ENCODE measurements around the gene COL16A1.

Gene COL16A1
- 0 to 0.36 (median 0.19) reads per million in 4 experiments for total RNA-seq

GRCh38 chr1:31703431-31704270 lies at the start of gene COL16A1:
TSS of gene COL16A1 (minus strand) at chr1:31704017. CDS start at chr1:31702193, 1,824 bp downstream.
- no peak for DNase-seq

- DNase-seq = no peak
These were observed 49.2 kb upstream of the COL16A1 start for GRCh38 chr1:31752952-31753475.

- DNase-seq = no peak
These were observed 48.4 kb upstream of the COL16A1 start for GRCh38 chr1:31752258-31752657.

GRCh38 chr1:31751822-31752241 lies 48.0 kb upstream of the COL16A1 start:
- no peak for DNase-seq

GRCh38 chr1:31750858-31751510 lies 47.2 kb upstream of the COL16A1 start:
- DNase-seq = no peak

- DNase-seq = no peak
These were observed 46.2 kb upstream of the COL16A1 start for GRCh38 chr1:31749785-31750735.

- DNase-seq = no peak
These were observed 44.5 kb upstream of the COL16A1 start for GRCh38 chr1:31748365-31748764.

GRCh38 chr1:31747304-31747703 lies 43.5 kb upstream of the COL16A1 start:
- DNase-seq = no peak

- DNase-seq = no peak
These were observed 42.9 kb upstream of the COL16A1 start for GRCh38 chr1:31746687-31747086.

- no peak for DNase-seq
These were observed 42.3 kb upstream of the COL16A1 start for GRCh38 chr1:31745946-31746670.

GRCh38 chr1:31745096-31745945 lies 41.5 kb upstream of the COL16A1 start:
- peak; percentile 12 for DNase-seq

GRCh38 chr1:31744165-31744888 lies 40.5 kb upstream of the COL16A1 start:
- no peak for DNase-seq

- DNase-seq = no peak
These were observed 38.8 kb upstream of the COL16A1 start for GRCh38 chr1:31742462-31743212.

GRCh38 chr1:31739346-31739745 lies 35.5 kb upstream of the COL16A1 start:
- DNase-seq = no peak

- no peak for DNase-seq
These were observed 32.9 kb upstream of the COL16A1 start for GRCh38 chr1:31736675-31737074.

GRCh38 chr1:31735571-31735970 lies 31.8 kb upstream of the COL16A1 start:
- no peak for DNase-seq

GRCh38 chr1:31734582-31735107 lies 30.8 kb upstream of the COL16A1 start:
- DNase-seq = no peak

GRCh38 chr1:31733389-31734219 lies 29.8 kb upstream of the COL16A1 start:
- no peak for DNase-seq
